CD4-positive, alpha-beta T cell treated with Interleukin-4 for 1 hour (primary cell): ENCODE data around the gene C12orf42.
A peak's percentile ranks its signal among the peaks of the same experiment; 100 is the strongest.

Experiments
- DNase-seq, 2 donors: peaks; one replicate each; pipeline ENCODE4 v3.0.0-alpha.2; 2020 to 2022

Gene C12orf42

DNA sequence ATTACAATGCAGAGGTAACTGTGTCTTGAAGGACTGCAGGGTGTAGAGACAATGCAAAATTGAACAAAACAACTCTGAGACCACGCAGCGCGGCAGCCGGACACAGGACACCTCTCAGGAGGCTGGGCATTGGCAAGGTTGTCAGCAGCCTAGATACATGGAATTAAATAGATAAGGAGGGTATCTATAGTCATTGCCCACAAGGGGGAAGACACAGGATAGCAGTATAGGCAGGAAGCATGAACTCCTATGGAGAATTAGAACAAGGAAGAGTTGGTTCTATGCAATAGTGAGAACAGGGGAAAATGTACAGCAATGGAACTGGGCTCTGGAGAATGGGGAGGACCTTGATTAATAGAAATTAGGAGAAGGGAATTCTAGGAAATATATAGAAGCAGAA, 164.1 kb downstream of the C12orf42 start:
- DNase-seq = no peak

DNA sequence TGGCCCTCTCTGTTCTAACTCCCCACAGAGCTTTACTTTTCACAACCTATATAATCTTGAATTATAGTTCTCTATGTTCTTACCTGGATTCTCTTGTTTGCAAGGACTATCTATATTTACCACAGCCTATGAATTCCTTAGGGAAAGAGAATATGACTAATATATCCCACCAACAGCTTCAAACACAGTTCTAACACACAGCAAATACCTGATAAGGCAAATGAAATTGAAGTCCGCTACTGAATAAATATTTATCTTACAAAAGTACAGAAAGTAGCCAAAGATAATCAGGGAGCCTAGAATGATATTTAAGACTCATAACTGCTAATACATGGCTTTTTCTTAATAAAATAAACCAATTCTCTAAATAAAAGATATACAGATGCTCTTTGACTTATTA, 165.1 kb downstream of the C12orf42 start:
- no peak for DNase-seq

DNA sequence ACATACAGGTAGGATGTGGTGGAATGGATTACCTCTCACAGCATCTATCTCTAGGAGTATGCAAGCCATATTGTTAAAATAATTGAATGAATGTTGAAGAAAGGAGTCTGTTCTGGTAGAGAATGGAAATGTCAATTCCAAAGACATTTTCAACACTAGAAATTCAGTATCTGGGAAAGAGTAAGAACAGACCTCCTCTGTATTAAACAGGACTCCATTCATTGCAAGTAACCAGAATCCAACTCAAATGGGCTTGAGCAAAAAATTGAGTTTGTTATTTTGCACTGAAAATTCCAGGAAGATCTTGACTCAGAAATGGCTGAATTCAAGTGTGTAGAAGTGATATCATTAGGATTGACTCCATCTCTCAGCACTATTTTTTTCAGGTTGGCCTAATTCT, 168.1 kb downstream of the C12orf42 start:
- DNase-seq = no peak

DNA sequence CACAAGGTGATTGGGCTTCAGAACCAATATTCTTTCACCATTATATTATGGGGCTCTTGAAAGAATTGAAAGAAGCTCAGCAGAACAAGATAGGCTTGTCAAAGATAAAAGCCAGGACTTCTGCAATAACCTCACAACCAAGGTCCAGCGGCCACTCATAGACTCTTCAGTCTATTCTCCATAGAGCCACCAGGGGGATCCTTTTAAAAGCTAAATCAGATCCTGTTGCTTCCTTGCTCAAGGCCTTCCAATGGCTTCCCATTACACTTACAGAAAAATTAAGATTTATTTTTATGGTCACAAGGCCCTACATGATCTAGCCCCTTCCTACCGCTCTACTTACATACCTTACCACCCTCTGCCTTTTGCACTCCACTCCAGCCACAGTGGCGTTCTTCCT, 169.6 kb downstream of the C12orf42 start:
- DNase-seq = peak in 1 of 2 donors; percentile 14

DNA sequence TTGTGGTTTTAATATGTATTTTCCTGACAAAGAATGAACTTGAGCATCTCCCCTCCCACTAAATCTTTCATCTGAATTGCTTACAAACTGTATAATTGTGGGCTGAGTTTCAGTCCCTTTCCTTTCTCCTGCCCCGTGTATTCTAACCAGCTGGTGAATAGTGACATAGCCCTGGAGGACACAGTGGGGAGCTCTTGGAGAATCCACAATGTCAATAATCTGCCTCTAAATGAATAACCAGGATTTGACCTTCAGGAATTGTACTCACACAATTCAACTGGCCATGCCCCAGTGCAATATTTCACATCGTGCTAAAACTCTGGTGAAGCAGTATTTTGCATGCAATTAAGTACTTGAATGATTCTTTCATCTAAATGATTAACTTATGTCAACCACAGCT, 177.2 kb downstream of the C12orf42 start:
- no peak for DNase-seq

DNA sequence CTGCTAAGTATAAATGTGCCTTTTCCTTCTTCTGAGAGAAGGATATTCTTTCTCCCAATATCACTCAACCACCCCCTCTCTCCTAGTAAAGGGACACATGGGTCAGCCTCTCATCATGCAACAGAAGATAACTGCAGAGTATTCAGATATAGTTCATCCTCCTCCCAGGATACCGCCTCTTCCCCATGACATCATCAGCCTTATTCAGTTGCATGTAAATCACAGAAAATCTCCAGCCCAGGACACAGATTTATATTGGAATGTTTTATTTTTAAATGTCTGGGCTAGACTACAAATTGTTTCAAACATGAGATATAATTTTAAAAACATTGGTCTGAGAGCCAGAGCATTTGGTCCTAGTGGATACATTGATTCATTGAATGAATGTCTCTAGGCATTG, 178.5 kb downstream of the C12orf42 start:
- no peak for DNase-seq

DNA sequence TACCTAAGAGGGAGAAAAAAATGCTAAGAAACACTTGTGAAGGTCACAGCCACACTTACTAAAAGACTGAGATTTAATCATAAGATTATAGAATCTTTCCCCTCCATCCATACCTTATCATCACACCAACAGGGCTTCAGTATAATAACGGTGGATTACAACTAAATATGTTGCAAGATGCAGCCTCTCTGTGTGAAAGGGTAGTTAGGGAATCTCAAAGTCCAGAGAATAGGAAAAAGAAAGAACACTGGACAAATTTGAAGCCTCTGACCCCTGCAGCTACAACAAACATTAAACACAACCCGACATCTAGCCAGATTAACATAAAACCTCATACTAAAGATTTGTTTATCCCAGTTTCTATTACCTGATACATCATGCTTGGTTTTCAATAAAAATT, 181.0 kb downstream of the C12orf42 start:
- no peak for DNase-seq

DNA sequence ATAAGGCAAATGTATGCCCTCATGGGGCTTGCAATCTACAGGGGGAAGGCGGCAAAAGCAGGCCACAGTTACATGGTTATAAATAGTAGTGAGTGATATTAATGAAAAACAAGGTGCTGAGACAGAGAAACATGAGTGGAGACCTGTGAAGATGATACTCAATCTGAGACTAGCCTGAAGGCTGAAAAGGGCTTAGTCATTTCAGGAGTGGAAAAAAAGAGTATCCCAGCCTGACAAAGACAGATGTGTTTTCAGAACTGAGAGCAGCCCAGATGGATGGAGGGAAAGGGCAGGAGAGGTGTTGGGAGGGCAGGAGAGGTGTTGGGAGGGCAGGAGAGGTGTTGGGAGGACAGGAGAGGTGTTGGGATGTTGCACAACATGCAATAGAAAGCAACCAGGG, 181.9 kb downstream of the C12orf42 start:
- DNase-seq = no peak

DNA sequence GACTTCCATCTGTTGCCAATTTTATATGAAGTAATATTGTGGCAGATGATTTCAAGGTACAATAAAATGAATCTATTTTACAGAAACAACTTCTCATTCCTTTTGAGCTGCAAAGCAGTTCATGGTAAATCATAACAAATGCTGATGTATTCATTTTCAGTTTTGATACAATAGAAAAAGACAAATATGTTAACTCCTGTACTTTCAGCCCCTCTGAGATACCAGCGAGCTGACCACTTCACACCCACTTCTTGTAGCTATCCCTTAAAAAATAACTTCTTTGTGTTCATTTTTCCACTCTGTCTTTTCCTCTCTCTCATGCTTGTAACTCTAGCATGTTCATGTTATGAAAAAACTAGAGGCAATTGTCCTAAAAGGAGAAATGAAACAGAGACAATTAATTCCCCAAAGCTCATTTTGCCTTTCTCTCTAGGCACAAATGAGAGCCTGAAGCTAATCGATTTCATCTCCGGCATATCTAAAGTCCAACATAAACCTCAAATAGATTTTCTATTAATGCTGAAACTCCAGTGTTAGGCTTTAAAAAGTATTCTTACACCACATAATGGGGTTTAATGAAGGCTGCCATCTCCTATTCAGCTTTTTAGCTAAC, 182.9 kb downstream of the C12orf42 start:
- no peak for DNase-seq

DNA sequence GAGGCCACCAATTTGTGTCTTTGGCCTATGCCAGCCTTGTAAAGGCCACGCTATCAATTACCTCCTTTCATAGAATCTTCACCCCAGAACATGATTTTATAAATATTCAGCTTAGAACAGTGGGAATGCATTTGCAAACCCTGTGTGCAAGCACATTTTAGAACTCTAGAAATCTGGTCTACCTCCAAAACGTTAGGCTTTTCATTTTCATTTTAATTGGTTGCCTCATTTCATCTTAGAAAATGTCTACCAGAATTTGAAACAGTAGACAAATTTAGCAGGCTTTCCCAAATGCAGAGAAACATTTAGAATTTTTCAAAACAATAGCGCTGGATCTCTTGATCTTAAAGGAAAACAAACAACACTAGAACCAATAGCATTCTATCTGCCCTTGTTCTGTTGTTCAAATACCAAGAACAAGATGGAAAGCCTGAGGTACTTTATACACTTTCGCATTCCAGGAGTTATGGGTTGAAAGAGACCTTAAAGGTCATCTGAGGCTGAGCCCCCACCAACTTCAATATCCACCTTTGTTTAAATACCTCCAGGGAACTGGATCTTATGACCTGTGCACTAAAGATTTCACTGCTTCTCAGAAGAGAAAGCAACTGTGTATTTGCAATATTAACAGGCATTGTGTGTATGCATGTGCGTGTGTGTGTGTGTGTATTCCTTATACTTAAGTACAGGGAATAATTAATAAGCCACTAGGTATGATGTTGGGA, 185.1 kb downstream of the C12orf42 start:
- DNase-seq = no peak

DNA sequence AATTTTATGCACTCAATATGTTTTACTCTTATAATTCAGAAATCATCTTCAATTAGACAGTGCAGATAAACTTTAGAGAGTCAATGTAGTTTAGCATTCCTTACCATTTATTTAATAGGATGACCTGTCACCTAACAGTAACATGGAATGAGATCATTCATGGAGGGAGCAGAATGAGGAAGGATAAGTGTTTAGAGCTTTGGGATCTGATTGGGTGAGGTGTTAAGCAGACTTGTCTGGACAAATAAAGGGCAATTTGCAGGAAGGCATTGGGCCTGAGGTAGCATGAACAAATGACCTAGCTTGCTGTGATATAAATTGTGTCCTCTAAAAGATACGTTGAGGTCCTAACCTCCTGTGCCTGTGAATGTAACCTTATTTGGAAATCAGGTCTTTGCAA, 187.4 kb downstream of the C12orf42 start:
- DNase-seq = no peak

DNA sequence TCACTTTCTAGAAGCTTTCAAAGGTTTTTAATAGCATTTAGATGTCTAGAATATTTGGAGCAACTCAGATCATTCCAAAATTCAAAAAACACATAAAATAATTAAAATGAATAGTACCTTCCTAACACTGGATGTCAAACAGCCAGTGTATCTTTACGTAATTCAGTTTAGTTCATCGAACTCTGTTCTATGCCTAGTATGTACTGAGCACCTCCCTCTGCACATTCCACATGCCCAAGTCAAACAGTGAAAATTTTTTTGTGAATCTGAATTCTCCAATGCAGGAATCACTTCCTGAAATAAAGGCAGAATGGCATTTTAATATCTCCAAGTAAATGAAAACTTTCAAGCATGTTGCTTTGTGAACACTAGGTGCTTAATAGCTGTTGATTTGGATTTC, 192.3 kb downstream of the C12orf42 start:
- no peak for DNase-seq

DNA sequence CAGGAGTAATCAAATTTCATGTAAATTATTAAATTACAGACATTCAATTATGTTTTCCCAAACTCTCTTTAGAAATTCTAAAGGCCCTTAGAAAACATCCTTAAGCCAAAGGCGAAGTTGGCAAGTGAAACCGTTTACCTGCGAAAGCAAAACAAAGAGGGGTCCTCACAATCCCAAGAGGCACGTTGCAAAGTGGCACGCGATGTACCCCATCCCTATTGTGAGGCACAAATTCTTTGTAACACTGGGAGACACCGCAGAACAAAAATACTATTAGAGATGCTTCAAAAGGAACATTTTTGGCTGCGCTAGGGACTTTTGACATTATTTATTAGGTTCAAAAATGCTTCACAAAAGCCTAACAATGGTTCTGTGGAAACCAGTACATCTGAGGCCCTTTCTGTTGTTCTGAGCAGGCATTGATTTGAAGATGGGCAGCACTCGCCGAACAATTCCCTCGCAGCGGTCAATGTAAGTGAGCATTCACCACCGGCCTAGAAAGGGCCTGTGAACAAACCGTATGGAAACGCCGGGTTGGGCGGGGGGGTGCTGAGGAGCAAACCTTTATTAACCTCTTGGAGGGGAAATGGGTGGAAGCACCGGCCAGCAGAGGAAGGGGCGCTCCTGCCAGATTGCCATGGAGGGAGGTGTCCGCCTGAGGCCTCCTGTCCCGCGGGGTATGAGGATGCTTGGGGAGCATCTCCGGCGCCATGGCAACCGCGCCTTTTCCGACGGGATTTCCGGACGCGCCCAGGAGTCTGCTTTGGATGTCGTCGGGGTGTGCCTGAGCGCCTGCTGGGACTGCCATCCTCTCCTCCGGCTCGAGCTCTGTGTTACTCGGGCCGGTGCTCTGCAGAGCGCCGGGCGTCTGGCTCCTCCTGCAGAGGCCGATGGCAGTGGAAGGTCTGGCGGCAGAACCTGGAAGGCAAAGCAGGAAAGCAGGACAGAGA, 193.9 kb downstream of the C12orf42 start:
- DNase-seq = no peak

DNA sequence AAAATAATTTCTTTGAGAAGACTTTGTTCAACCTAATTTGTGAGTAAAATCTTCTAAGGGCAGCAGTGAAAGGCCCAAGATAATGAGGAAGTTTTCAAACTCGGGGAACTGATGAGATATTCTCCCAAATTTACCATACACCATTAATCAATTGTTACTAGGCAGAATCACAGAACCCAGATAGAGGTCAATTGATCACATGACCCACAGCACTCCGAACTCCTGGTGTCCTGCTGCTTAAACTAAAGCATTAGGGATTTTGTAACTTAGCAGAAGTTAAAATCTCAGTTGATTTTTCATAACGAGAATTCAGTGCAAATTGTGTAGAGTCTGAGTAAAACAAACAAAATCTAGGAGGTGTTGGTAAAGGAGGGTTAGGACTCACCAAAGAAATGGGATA, 207.8 kb downstream of the C12orf42 start:
- no peak for DNase-seq

DNA sequence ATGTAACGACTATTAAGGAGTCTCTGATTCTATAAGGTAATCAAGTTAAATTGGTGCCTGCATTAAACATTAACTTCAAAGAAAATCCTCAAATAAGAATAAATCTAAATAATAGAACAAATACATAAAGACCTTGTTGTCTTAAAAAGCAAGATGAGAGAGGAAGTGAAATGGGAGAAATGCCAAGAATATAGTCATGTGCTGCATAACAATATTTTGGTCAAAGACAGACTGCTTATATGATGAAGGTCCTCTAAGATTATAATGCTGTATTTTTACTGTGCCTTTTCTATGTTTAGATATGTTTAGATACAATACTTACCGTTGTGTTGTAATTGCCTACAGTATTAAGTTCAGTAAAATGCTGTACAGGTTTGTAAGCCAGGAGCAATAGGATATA, 213.6 kb downstream of the C12orf42 start:
- no peak for DNase-seq

DNA sequence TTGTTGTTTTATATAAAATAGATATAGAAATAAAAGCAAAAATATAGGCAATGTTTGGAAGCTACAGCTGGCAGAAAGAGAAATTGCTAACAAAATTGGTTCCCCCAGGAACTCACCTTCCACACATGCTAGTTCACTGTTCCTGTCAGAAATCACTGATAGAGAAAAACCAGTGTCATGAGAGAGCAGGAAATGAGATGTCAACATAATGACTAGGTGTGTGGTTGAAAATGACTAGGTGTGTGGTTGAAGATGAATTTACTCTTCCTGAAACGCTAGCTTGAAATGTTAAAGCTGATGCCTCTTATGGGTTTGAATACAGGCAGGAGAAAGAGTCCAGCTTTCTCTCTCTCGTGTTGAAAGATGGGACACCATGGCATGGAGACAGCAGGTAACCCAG, 216.3 kb downstream of the C12orf42 start:
- DNase-seq = peak in 1 of 2 donors; percentile 5

DNA sequence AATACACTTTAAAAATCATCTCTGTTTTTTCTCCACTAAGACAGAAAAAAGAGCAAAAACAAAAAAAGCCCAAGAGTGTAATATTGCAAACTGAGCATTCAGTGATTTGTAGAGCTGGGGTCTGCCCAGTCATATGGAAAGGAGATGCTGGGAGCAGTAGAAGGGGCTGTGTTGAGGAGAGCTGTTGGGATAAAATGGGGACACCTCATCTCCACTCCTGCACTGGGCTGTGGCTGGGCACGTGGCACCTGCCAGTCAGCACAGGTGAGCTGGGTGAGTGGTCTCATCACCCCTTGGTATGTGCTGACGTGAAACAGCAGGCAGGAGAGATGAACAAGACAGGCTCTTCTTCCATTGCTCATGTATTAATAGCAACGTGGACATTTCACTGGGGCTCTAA, 217.4 kb downstream of the C12orf42 start:
- no peak for DNase-seq

DNA sequence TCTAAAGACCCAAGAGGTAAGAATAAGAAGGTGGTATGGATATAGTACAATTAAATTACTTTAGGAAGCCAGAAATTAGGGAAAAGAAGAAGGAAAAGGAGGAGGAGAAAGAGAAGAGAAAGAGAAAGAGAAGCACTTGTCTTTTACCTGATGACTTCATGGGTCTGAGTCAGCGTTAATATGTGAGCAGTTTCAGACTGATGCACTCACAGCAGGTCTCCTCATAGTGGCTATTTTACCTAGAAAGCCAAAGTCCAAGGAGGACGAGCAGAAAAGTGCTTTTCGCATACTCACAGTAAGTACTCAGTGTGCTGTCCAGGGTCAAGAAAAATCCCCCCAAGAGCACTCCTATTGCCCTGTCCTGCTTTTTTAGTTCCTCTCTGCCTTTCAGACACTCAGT, 222.1 kb downstream of the C12orf42 start:
- DNase-seq = no peak

DNA sequence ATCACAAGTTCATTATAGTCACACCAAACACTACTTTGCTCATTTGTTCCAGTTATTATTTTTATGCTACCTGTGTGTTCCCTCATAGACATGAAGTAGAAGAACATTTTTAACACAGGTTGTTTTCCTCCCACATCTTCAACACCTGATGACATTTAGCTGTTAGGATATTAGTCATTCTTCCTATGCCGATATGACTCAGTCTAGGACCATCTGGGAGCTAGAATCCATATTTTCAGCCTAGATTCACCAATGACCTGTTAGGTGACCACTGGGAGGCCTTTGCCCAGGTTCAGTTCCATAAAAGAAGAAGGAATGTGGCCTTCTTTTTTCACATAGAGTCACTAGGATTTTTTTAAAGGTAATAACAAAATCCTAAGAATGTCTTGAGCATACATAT, 222.8 kb downstream of the C12orf42 start:
- no peak for DNase-seq

DNA sequence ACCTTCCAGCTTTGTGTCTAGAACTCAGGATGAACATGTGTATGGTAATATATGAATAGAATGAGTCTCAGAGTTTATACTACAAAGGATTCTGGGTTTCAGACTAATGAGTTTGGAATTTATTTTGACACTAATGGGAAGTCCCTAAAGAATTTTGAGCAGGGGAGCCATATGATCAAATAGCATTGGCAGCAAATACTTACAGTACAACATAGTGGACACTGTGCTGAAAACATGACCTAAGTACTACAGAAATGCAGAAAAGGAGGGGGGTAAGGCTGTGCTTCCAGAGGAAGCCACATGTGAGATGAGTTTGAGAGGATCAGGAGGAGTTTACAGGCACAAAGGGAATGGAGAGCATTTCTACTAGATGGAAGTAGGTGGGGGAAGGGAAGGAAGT, 225.8 kb downstream of the C12orf42 start:
- DNase-seq = no peak

DNA sequence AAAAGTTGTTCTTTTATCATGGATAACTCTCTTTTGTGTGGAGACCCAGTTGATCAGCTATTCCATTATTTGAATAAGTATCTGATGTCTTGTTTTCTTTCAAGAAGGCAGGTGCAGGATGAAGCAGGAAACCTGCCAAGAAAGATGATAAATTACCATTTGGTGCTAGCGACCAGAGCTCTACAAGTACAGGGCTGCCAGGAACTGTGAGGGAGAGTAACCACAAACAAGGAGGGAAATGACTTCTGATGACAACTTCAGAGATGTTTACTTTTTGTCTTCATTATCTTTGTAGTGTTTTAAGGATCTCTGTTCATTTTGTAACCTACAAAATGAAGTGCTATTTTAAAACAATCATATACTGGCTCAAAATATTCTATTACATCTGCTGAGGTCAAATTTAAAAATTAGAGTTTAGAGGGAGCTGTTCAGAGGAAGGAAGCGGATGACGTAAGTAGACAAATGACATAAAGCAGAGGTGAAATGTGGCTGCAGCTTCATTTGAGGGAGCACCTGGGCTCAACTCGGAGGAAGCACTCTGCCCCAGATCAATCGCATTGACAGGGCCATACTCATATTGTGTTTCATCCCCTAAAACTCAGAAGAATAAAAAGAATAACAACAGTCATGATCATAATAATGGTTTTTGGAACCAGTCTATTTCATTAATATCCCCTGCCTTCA, 226.8 kb downstream of the C12orf42 start:
- peak; percentile 6 to 18 for DNase-seq

DNA sequence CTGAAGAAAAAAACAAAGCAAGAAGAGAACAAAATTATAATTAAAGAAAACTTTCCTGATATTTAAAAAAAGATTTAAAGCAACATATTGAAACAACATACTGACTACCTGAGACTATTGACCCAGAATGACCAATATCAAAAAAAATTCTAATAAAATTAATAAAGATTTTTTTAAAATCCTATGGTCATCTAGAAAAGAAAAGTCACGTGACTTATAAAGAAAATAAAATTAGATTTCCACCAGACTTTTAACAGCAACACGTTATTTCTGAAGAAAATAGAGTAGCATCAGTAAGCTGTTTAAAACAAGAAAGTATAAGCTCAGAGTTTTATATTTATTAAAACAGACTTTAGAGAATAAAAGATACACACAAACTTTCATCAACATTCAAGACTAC, 238.0 kb downstream of the C12orf42 start:
- DNase-seq = no peak
